Prostate gland (tissue), 2 donors: ENCODE results near the gene ROR1. TPM values are rescaled to one million over a fixed set of nuclear protein-coding genes. Genes with fewer than 3 reads are reported as not detected.
"Not testable (repeated sequence)": the region's sequence is repeated elsewhere in the genome, so short reads cannot be mapped to it uniquely, and the experiment has no call there.

ENCODE experiments used
- DNase-seq: peaks from one replicate; pipeline ENCODE4 v3.0.0-alpha.2; 2019; ENCODE audit warnings: low spot score
- H3K27ac ChIP-seq, 2 donors: fragments of 200-600 bp; sonication (generic); 2 replicates each; pipeline ENCODE4 v1.5.1; 2017 to 2019
- H3K27me3 ChIP-seq: fragments of 200-600 bp; sonication (generic); replicated peaks from 2 replicates; pipeline ENCODE4 v1.5.1; 2019; ENCODE audit not compliant: insufficient read depth
- H3K36me3 ChIP-seq, 2 donors: fragments of 200-600 bp; sonication (generic); 1 replicate in 1 of 2; 2 replicates in 1 of 2; pipeline versions ENCODE4 v1.5.1 to v1.8.1; 2017 to 2019
- H3K4me1 ChIP-seq: fragments of 200-600 bp; sonication (generic); replicated peaks from 2 replicates; pipeline ENCODE4 v1.5.1; 2019
- H3K4me3 ChIP-seq, 2 donors: fragments of 200-600 bp; sonication (generic); 2 replicates each; pipeline ENCODE4 v1.5.1; 2017 to 2019
- H3K9me3 ChIP-seq: fragments of 200-600 bp; sonication (generic); 2 replicates; pipeline ENCODE4 v1.5.1; 2017
- POLR2A ChIP-seq: fragments of 450-650 bp; IDR thresholded peaks from one replicate; pipeline ENCODE4 v1.6.1; 2016; ENCODE audit warnings: antibody characterized with exemption, mild to moderate bottlenecking
- POLR2AphosphoS5 ChIP-seq: sonication (generic); formaldehyde crosslinking; IDR thresholded peaks from one replicate; pipeline ENCODE4 v1.6.1; 2017; ENCODE audit warnings: antibody characterized with exemption
- WGBS: methylation state at CpG from one replicate; pipeline ENCODE4 v1.1.5; 2018; 5-methylcytosine and 5-hydroxymethylcytosine counted together
- intact Hi-C: fragments of 100-400 bp; cut with DNase I; formaldehyde crosslinking; loops from one replicate; pipeline ENCODE4 v1.14.2; 2022
- total RNA-seq, 2 donors: library from RNA; depleted of rRNA; stranded (reverse); fragments of >200 nt; gene quantifications; one replicate each; pipeline ENCODE4 v1.1.0, GENCODE V29; 2016
- TF ChIP-seq, protein P1 (sequence below), 4 experiments: fragments of 200-600 bp in 2 of 4; fragments of 450-650 bp in 2 of 4; sonication (generic) in 2 of 4; IDR thresholded peaks; 1 replicate in 3 of 4; 2 replicates in 1 of 4; pipeline ENCODE4 v1.5.1; 2016 to 2019; ENCODE audit warnings: antibody characterized with exemption in 4 of 4, mild to moderate bottlenecking in 2 of 4, moderate library complexity in 2 of 4

Gene ROR1
- total RNA-seq, 2 donors from 2014 or later = 7.3 to 11.1 TPM

GRCh38 chr1:64215576-64215975 lies 441.8 kb downstream of the ROR1 start:
- DNase-seq = no peak
- no peak for TF ChIP-seq POLR2A
- TF ChIP-seq, protein P1, sequence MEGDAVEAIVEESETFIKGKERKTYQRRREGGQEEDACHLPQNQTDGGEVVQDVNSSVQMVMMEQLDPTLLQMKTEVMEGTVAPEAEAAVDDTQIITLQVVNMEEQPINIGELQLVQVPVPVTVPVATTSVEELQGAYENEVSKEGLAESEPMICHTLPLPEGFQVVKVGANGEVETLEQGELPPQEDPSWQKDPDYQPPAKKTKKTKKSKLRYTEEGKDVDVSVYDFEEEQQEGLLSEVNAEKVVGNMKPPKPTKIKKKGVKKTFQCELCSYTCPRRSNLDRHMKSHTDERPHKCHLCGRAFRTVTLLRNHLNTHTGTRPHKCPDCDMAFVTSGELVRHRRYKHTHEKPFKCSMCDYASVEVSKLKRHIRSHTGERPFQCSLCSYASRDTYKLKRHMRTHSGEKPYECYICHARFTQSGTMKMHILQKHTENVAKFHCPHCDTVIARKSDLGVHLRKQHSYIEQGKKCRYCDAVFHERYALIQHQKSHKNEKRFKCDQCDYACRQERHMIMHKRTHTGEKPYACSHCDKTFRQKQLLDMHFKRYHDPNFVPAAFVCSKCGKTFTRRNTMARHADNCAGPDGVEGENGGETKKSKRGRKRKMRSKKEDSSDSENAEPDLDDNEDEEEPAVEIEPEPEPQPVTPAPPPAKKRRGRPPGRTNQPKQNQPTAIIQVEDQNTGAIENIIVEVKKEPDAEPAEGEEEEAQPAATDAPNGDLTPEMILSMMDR (IDR thresholded peaks at IDR 0.05) = no peak
- no peak for TF ChIP-seq POLR2AphosphoS5
- 91% methylated on average over 3 of the region's 3 CpGs for WGBS

DNA sequence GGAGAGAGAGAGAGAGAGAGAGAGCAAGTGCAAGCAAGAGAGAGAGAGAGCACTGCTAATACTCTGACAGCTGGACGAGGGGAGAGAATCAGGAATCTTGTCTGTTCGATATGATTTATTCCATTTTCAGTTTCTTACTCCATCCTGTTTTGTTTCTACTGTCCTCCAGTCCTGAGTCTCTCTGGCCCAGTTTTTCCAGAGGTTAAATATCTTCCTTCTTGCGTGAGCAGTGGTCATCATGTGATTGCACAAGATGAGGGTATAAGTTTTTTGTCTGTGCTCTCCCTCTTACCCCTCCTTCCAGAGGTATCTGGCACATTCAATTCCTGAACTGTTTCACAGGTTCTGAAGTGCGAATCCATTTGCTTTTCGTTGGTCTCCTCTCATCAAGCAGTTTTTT lies 446.4 kb downstream of the ROR1 start:
- TF ChIP-seq POLR2A (no peak), POLR2AphosphoS5 (no peak)
- TF ChIP-seq, protein P1 (IDR thresholded peaks at IDR 0.05) = no peak
- H3K4me1 ChIP-seq = no peaks in the 10 kb centered on the region
- no peak for DNase-seq
- no peaks in the 10 kb centered on the region for H3K36me3 ChIP-seq
- WGBS = 86% methylated on average over 5 of the region's 5 CpGs
- H3K9me3 ChIP-seq = no peaks in the 10 kb centered on the region
- no peak overlapping the region for H3K4me3 ChIP-seq
- no peak overlapping the region for H3K27ac ChIP-seq
- no peaks in the 10 kb centered on the region for H3K27me3 ChIP-seq
- intact Hi-C loops = no loop called here

More at GRCh38 chr1:64215576-64215975, 441.8 kb downstream of the ROR1 start:
- no peaks in the 10 kb centered on the region for H3K27me3 ChIP-seq
- no peak overlapping the region for H3K4me3 ChIP-seq
- H3K9me3 ChIP-seq = no peaks in the 10 kb centered on the region
- H3K4me1 ChIP-seq = no peaks in the 10 kb centered on the region
- intact Hi-C loops = no loop called here
- H3K27ac ChIP-seq = no peak overlapping the region
- H3K36me3 ChIP-seq = no peaks in the 10 kb centered on the region

DNA sequence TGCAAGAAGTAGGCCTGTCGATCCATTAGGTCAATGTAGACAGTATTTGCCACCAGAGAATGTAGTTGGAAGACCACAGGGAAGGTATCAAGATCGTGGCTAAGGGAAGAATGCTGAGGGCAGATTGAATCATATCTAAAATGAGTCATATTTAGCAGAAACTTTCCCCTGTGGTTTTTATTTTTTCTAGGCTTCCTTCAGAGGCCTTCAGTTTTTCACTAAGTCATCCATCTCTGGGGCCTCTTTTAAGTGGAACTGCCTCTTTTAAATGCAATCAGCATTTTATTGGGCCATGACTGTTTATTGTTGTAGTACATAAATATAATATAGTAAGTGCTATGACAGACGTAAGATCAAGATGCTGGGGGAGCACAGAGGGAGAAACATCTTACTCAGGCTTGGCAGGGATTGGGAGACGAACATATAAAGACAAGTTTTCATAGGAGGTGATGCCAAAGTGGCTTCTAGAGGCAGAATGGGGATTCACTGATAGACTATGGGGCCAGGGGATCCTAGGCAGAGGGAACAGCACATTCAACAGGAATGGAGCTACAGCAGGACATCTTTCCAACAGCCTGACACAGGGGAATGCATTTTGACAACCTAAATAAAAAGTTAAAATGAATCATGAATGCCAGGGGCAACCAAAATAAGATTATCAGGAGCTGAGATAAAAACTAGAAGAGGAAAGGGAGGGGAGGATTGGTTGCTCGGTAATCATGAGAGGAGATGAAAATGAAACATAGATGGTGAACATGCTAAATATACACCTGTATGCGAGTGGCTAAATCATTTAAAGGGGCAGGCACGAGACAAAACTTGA lies 449.7 kb downstream of the ROR1 start:
- WGBS = 79% methylated on average over 7 of the region's 7 CpGs
- TF ChIP-seq, protein P1 (IDR thresholded peaks at IDR 0.05) = no peak
- TF ChIP-seq POLR2AphosphoS5 = no peak
- H3K36me3 ChIP-seq = no peaks in the 10 kb centered on the region
- no peaks in the 10 kb centered on the region for H3K4me1 ChIP-seq
- DNase-seq = no peak
- intact Hi-C loops = no loop called here
- H3K9me3 ChIP-seq = no peaks in the 10 kb centered on the region
- H3K27ac ChIP-seq = no peak overlapping the region
- H3K27me3 ChIP-seq = no peaks in the 10 kb centered on the region
- H3K4me3 ChIP-seq = no peak overlapping the region

DNA sequence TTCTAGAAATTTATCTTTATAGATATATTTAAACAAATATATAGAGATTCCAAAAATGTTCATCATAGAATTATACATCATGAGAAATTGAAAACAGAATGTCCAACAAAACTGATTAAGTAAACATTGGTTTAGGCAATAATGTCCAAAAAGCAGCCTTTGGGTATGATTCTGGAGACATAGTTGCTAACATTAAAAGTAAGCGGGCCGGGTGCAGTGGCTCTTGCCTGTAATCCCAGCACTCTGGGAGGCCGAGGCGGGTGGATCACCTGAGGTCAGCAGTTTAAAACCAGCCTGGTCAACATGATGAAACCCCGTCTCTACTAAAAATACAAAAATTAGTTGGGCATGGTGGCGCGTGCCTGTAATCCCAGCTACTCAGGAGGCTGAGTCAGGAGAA lies 450.4 kb downstream of the ROR1 start:
- H3K27me3 ChIP-seq, intact Hi-C loops, H3K4me3 ChIP-seq, DNase-seq, H3K4me1 ChIP-seq, H3K9me3 ChIP-seq, H3K27ac ChIP-seq, H3K36me3 ChIP-seq: not testable (repeated sequence)
- 96% methylated on average over 7 of the region's 7 CpGs for WGBS

- no peak for TF ChIP-seq POLR2A
- TF ChIP-seq POLR2AphosphoS5 = no peak
- TF ChIP-seq, protein P1 (IDR thresholded peaks at IDR 0.05) = no peak
- intact Hi-C loops = no loop called here
Measured at GRCh38 chr1:64228167-64228957, 454.5 kb downstream of the ROR1 start.

More at GRCh38 chr1:64228167-64228957, 454.5 kb downstream of the ROR1 start:
- H3K27me3 ChIP-seq = no peaks in the 10 kb centered on the region
- H3K27ac ChIP-seq = no peak overlapping the region
- H3K4me3 ChIP-seq = no peak overlapping the region
- no peaks in the 10 kb centered on the region for H3K4me1 ChIP-seq
- no peak for DNase-seq
- WGBS = 85% methylated on average over 10 of the region's 10 CpGs
- H3K9me3 ChIP-seq = no peaks in the 10 kb centered on the region
- no peaks in the 10 kb centered on the region for H3K36me3 ChIP-seq
